H1 (cell line): ENCODE data around the gene SH3TC2. TPM values are rescaled to one million over a fixed set of nuclear protein-coding genes. Genes with fewer than 3 reads are reported as not detected.

ENCODE experiments used
- CTCF ChIA-PET: fragments of 300-600 bp; sonication (Branson Sonifier 250); formaldehyde crosslinking; loops from one replicate; lab custom pipeline; 2021; ENCODE audit not compliant: partially characterized antibody; lab: Charles Lee
- POLR2A ChIA-PET: fragments of 300-600 bp; sonication (Branson Sonifier 250); formaldehyde crosslinking; loops from one replicate; lab custom pipeline; 2021; ENCODE audit warnings: inconsistent platforms; ENCODE audit not compliant: partially characterized antibody; lab: Charles Lee
- DNase-seq, 2 experiments: peaks; one replicate each; pipeline versions ENCODE4 v3.0.0 to v3.0.0-alpha.2; 2010 to 2022; ENCODE audit warnings: low spot score in 2 of 2, low read depth in 1 of 2, mixed read lengths in 1 of 2
- FAIRE-seq: peaks from 2 replicates; lab custom pipeline; 2011; peaks lifted over from hg19 to GRCh38; lab: Jason Lieb, UNC
- H2AFZ ChIP-seq: 2 replicates; pipeline ENCODE4 v1.8.1; 2012; ENCODE audit warnings: low read length, inconsistent platforms
- H2AK5ac ChIP-seq: 2 replicates; pipeline ENCODE4 v1.6.1; 2013; ENCODE audit warnings: low read depth, low read length
- H2BK120ac ChIP-seq: replicated peaks from 2 replicates; pipeline ENCODE3; 2013; ENCODE audit warnings: low read depth, low read length, inconsistent platforms
- H2BK12ac ChIP-seq: 2 replicates; pipeline ENCODE4 v1.6.1; 2013; ENCODE audit warnings: low read depth, low read length
- H2BK15ac ChIP-seq: 2 replicates; pipeline ENCODE4 v1.6.1; 2013; ENCODE audit warnings: low read length
- H2BK20ac ChIP-seq: 2 replicates; pipeline ENCODE4 v1.6.1; 2013; ENCODE audit warnings: low read length
- H2BK5ac ChIP-seq: 2 replicates; pipeline ENCODE4 v1.6.1; 2013; ENCODE audit warnings: low read depth, low read length
- H3K14ac ChIP-seq: 2 replicates; pipeline ENCODE4 v1.6.1; 2013; ENCODE audit warnings: inconsistent platforms; ENCODE audit not compliant: insufficient read length
- H3K18ac ChIP-seq: 2 replicates; pipeline ENCODE4 v1.6.1; 2013; ENCODE audit warnings: low read length; ENCODE audit errors: extremely low read depth
- H3K23ac ChIP-seq: 2 replicates; pipeline ENCODE4 v1.6.1; 2013; ENCODE audit warnings: inconsistent platforms; ENCODE audit not compliant: insufficient read length
- H3K23me2 ChIP-seq: 2 replicates; pipeline ENCODE4 v1.6.1; 2013; ENCODE audit warnings: low read depth, low read length
- H3K27ac ChIP-seq: 2 replicates; pipeline ENCODE4 v1.6.1; 2011; ENCODE audit warnings: low read depth, low read length, inconsistent platforms
- H3K27me3 ChIP-seq, 4 experiments: replicated peaks in 1 of 4; 1 replicate in 1 of 4; 2 replicates in 3 of 4; pipeline versions ENCODE4 v1.6.1 to v1.8.1; 2011 to 2013; ENCODE audit warnings: low read length in 3 of 4, mild to moderate bottlenecking in 3 of 4, inconsistent platforms in 2 of 4, mixed read lengths in 2 of 4, moderate library complexity in 1 of 4; ENCODE audit not compliant: control insufficient read depth in 3 of 4, insufficient read depth in 3 of 4; ENCODE audit errors: extremely low read depth in 1 of 4
- H3K36me3 ChIP-seq, 4 experiments: 2 replicates each; pipeline versions ENCODE4 v1.6.1 to v1.8.1; 2011 to 2013; ENCODE audit warnings: mild to moderate bottlenecking in 4 of 4, low read length in 3 of 4, moderate library complexity in 2 of 4, control low read depth in 1 of 4, inconsistent platforms in 1 of 4; ENCODE audit not compliant: insufficient read depth in 4 of 4, control insufficient read depth in 2 of 4
- H3K4ac ChIP-seq: replicated peaks from 2 replicates; pipeline ENCODE3; 2013; ENCODE audit warnings: low read length, low read depth, mixed read lengths, inconsistent platforms; ENCODE audit not compliant: insufficient read length
- H3K4me1 ChIP-seq, 4 experiments: replicated peaks in 1 of 4; 1 replicate in 1 of 4; 2 replicates in 3 of 4; pipeline versions ENCODE4 v1.6.1 to v1.8.1; 2011 to 2013; ENCODE audit warnings: low read length in 3 of 4, inconsistent platforms in 2 of 4, mixed read lengths in 1 of 4; ENCODE audit not compliant: insufficient read depth in 4 of 4, control insufficient read depth in 3 of 4
- H3K4me2 ChIP-seq, 2 experiments: 2 replicates each; pipeline versions ENCODE4 v1.6.1 to v1.8.1; 2011 to 2013; ENCODE audit warnings: low read depth in 2 of 2, low read length in 2 of 2, control low read depth in 1 of 2, inconsistent platforms in 1 of 2, mild to moderate bottlenecking in 1 of 2; ENCODE audit not compliant: insufficient read depth in 1 of 2
- H3K4me3 ChIP-seq, 4 experiments: fragments of 200-600, 300-600 bp in 1 of 4; sonication (generic), shearing (Covaris generic), sonication (Bioruptor Twin) in 1 of 4; 2 replicates each; pipeline versions ENCODE4 v1.5.1 to v1.8.1; 2011 to 2016; ENCODE audit warnings: low read length in 4 of 4, low read depth in 3 of 4, control low read depth in 2 of 4, inconsistent platforms in 2 of 4, mild to moderate bottlenecking in 2 of 4, mixed read lengths in 1 of 4, moderate library complexity in 1 of 4; ENCODE audit not compliant: insufficient read depth in 2 of 4; ENCODE audit errors: extremely low read depth in 1 of 4
- H3K56ac ChIP-seq: replicated peaks from 2 replicates; pipeline ENCODE3; 2013; ENCODE audit warnings: low read depth, mild to moderate bottlenecking, mixed read lengths, low read length, inconsistent platforms; ENCODE audit not compliant: insufficient read length
- H3K79me1 ChIP-seq: 2 replicates; pipeline ENCODE4 v1.6.1; 2013; ENCODE audit warnings: low read depth, low read length, control low read depth
- H3K79me2 ChIP-seq, 2 experiments: 2 replicates each; pipeline versions ENCODE4 v1.6.1 to v1.8.1; 2012 to 2013; ENCODE audit warnings: low read length in 2 of 2, mild to moderate bottlenecking in 2 of 2, inconsistent platforms in 1 of 2; ENCODE audit not compliant: insufficient read depth in 2 of 2, control insufficient read depth in 1 of 2
- H3K9ac ChIP-seq, 4 experiments: replicated peaks in 1 of 4; 1 replicate in 1 of 4; 2 replicates in 3 of 4; pipeline versions ENCODE4 v1.6.1 to v1.8.1; 2011 to 2013; ENCODE audit warnings: low read depth in 3 of 4, low read length in 3 of 4, control low read depth in 2 of 4, mild to moderate bottlenecking in 2 of 4, moderate library complexity in 2 of 4, inconsistent platforms in 1 of 4; ENCODE audit errors: extremely low read depth in 1 of 4
- H3K9me3 ChIP-seq, 2 experiments: 2 replicates each; pipeline versions ENCODE4 v1.6.1 to v1.8.1; 2012 to 2013; ENCODE audit warnings: mild to moderate bottlenecking in 2 of 2, moderate library complexity in 2 of 2, control low read depth in 1 of 2, inconsistent platforms in 1 of 2, low read depth in 1 of 2, low read length in 1 of 2, mixed read lengths in 1 of 2; ENCODE audit not compliant: insufficient read depth in 2 of 2
- H4K20me1 ChIP-seq, 2 experiments: replicated peaks in 1 of 2; 2 replicates each; pipeline versions ENCODE3 to v1.8.1; 2011 to 2013; ENCODE audit warnings: inconsistent platforms in 2 of 2, low read length in 2 of 2, mild to moderate bottlenecking in 1 of 2; ENCODE audit not compliant: insufficient read depth in 2 of 2, control insufficient read depth in 1 of 2
- H4K5ac ChIP-seq: 2 replicates; pipeline ENCODE4 v1.6.1; 2013; ENCODE audit warnings: low read length, low read depth, mixed read lengths, inconsistent platforms; ENCODE audit not compliant: insufficient read length
- H4K8ac ChIP-seq: 2 replicates; pipeline ENCODE4 v1.8.0; 2013; ENCODE audit warnings: mild to moderate bottlenecking, moderate library complexity, low read length, inconsistent platforms; ENCODE audit not compliant: insufficient read depth; ENCODE audit errors: extremely low read depth
- H4K91ac ChIP-seq: replicated peaks from 2 replicates; pipeline ENCODE3; 2013; ENCODE audit warnings: low read length, mixed read lengths, inconsistent platforms; ENCODE audit not compliant: insufficient read length
- CHD2 ChIP-seq: IDR thresholded peaks from 2 replicates; pipeline ENCODE4 v1.6.1; 2012; ENCODE audit warnings: low read length, improper control_type of control experiment
- POLR2AphosphoS5 ChIP-seq: IDR thresholded peaks from 2 replicates; pipeline ENCODE4 v1.6.1; 2011; ENCODE audit warnings: low read depth, low read length
- RBBP5 ChIP-seq: IDR thresholded peaks from 2 replicates; pipeline ENCODE4 v1.7.1; 2012; ENCODE audit warnings: low read depth, mild to moderate bottlenecking, inconsistent platforms, low read length, moderate library complexity, borderline replicate concordance
- RFX5 ChIP-seq: IDR thresholded peaks from 2 replicates; pipeline ENCODE4 v1.6.1; 2011; ENCODE audit warnings: low read depth, low read length, improper control_type of control experiment, borderline replicate concordance
- SUZ12 ChIP-seq: fragments of 200-600 bp; sonication (generic); IDR thresholded peaks from 2 replicates; pipeline ENCODE4 v1.6.1; 2012; ENCODE audit warnings: mild to moderate bottlenecking, inconsistent platforms, low read length, moderate library complexity, mixed read lengths
- ZNF274 ChIP-seq: IDR thresholded peaks from 2 replicates; pipeline ENCODE4 v1.7.0; 2012; ENCODE audit warnings: low read length, borderline replicate concordance; ENCODE audit errors: extremely low read depth
- WGBS, 2 experiments: shearing (Covaris generic) in 1 of 2; methylation state at CpG; one replicate each; pipeline versions ENCODE4 v1.1.6 to v1.1.7; 2013 to 2015; ENCODE audit warnings: low lambda C conversion rate in 2 of 2, mixed read lengths in 2 of 2, inconsistent platforms in 1 of 2, low coverage in 1 of 2, missing lambda C conversion rate in 1 of 2; ENCODE audit not compliant: insufficient replicate concordance in 2 of 2, insufficient coverage in 1 of 2, insufficient read length in 1 of 2; ENCODE audit errors: extremely low coverage in 1 of 2, missing lambda C conversion rate in 1 of 2; 5-methylcytosine and 5-hydroxymethylcytosine counted together
- polyA plus RNA-seq, 7 experiments: library from polyadenylated mRNA; depleted of rRNA in 3 of 7; stranded (reverse) in 5 of 7; unstranded in 2 of 7; fragments of >200 nt in 5 of 7; fragments of 200-250 nt in 2 of 7; gene quantifications; 1 replicate in 5 of 7; 2 replicates in 1 of 7; 4 replicates in 1 of 7; pipeline versions ENCODE4 v1.2.1 to v1.2.3, GENCODE V29; 2011 to 2013; ENCODE audit warnings: missing spikeins in 2 of 7, mixed read lengths in 2 of 7
- total RNA-seq: library from RNA; stranded (reverse); fragmentation: NEBNext Ultra II Directional; extraction: Animal tissue kit (Norgen Biotek cat#: 25700); gene quantifications from 2 replicates; pipeline ENCODE4 v1.2.1, GENCODE V29; 2021

The SH3TC2 gene
- total and polyA plus RNA-seq, 2 of the 8 experiments (the other 6 are each of a cell fraction or from before 2014, with no cell fraction given), result 0.11 to 0.80 TPM

- no peak for FAIRE-seq
- WGBS, 2 experiments, result 94% methylated on average over 2 of the region's 2 CpGs; no CpG with 5 or more reads in 1 of the 2 experiments
- Histone ChIP-seq H3K9me3 (no peaks in the 10 kb centered on the region), H4K5ac (no peak overlapping the region), H3K23ac (no peak overlapping the region), H4K20me1 (no peaks in the 10 kb centered on the region), H4K8ac (no peak overlapping the region), H2BK5ac (no peak overlapping the region), H3K14ac (no peak overlapping the region), H3K36me3 (no peaks in the 10 kb centered on the region; a peak in 1 of 8 replicates), H2AK5ac (no peak overlapping the region), H3K4ac (no peak overlapping the region), H2BK12ac (no peak overlapping the region), H2BK120ac (no peak overlapping the region), H2BK20ac (no peak overlapping the region), H3K56ac (no peak overlapping the region), H3K79me2 (no peaks in the 10 kb centered on the region), H3K27ac (no peak overlapping the region), H3K9ac (no peak overlapping the region; a peak in 1 of 7 replicates), H4K91ac (no peak overlapping the region), H3K27me3 (no peaks in the 10 kb centered on the region), H3K79me1 (no peaks in the 10 kb centered on the region), H3K4me2 (no peak overlapping the region), H3K23me2 (no peaks in the 10 kb centered on the region), H3K4me3 (no peak overlapping the region), H2AFZ (no peak overlapping the region), H2BK15ac (no peak overlapping the region), H3K4me1 (peaks cover 0 to 7% (median 3%) of the 10 kb centered on the region in 4 experiments; a peak in 5 of 7 replicates), H3K18ac (no peak overlapping the region)
- TF ChIP-seq RFX5 (no peak), CHD2 (no peak), ZNF274 (no peak), SUZ12 (no peak), POLR2AphosphoS5 (no peak), RBBP5 (no peak)
- ChIA-PET POLR2A (no interaction called here), CTCF (interaction anchor here (0.6 to 25.4 kb wide), 8 partner anchors 11 to 233 kb away, joined by 3 to 433 read pairs (median 12); no protein-coding TSS in a partner anchor)
- no peak for DNase-seq
These were observed 89.4 kb downstream of the SH3TC2 start for GRCh38 chr5:148973455-148973854.
